Tibial nerve (tissue), 4 donors: Measurements from ENCODE around the gene PIH1D2. TPM values are rescaled to one million over a fixed set of nuclear protein-coding genes. Genes with fewer than 3 reads are reported as not detected.

Experiments used
- DNase-seq, 2 donors: peaks; one replicate each; pipeline ENCODE4 v3.0.0-alpha.2; 2019; ENCODE audit warnings: low spot score in 2 of 2
- H3K27ac ChIP-seq, 4 donors: fragments of 200-600 bp; sonication (generic) in 3 of 4; one replicate each; pipeline ENCODE4 v1.5.1; 2017 to 2019; ENCODE audit warnings: mild to moderate bottlenecking in 1 of 4
- H3K27me3 ChIP-seq, 2 donors: fragments of 200-600 bp; sonication (generic) in 1 of 2; one replicate each; pipeline versions ENCODE4 v1.5.1 to v1.6.0; 2017 to 2019
- H3K36me3 ChIP-seq, 3 donors: fragments of 200-600 bp; sonication (generic); one replicate each; pipeline ENCODE4 v1.5.1; 2018 to 2019
- H3K4me1 ChIP-seq, 4 donors: fragments of 200-600 bp; sonication (generic) in 3 of 4; one replicate each; pipeline ENCODE4 v1.5.1; 2017 to 2019
- H3K4me3 ChIP-seq, 4 donors: fragments of 200-600 bp; sonication (generic) in 3 of 4; one replicate each; pipeline ENCODE4 v1.5.1; 2017 to 2019; ENCODE audit warnings: mild to moderate bottlenecking in 1 of 4, moderate library complexity in 1 of 4
- H3K9me3 ChIP-seq, 4 donors: fragments of 200-600 bp; sonication (generic) in 3 of 4; one replicate each; pipeline ENCODE4 v1.5.1; 2017 to 2019
- EP300 ChIP-seq, 2 donors: sonication (generic); formaldehyde crosslinking; IDR thresholded peaks; one replicate each; pipeline ENCODE4 v1.6.1; 2017; ENCODE audit warnings: antibody characterized with exemption in 2 of 2, mild to moderate bottlenecking in 1 of 2
- POLR2A ChIP-seq, 2 donors: fragments of 450-650 bp; IDR thresholded peaks; one replicate each; pipeline ENCODE4 v1.6.1; 2017; ENCODE audit warnings: antibody characterized with exemption in 2 of 2, mild to moderate bottlenecking in 2 of 2, moderate library complexity in 2 of 2
- WGBS, 2 donors: methylation state at CpG; one replicate each; pipeline ENCODE4 v1.1.5; 2018; 5-methylcytosine and 5-hydroxymethylcytosine counted together
- small RNA-seq: library from RNA; depleted of rRNA; stranded (forward); fragments of <200 nt; gene quantifications from one replicate; pipeline ENCODE3, GENCODE V24; 2016
- total RNA-seq, 4 donors: library from RNA; depleted of rRNA; stranded (reverse); fragments of >200 nt; gene quantifications; one replicate each; pipeline ENCODE4 v1.1.0, GENCODE V29; 2016
- TF ChIP-seq, protein P1 (sequence below), 5 experiments: fragments of 200-600 bp in 3 of 5; fragments of 450-650 bp in 2 of 5; sonication (generic) in 3 of 5; IDR thresholded peaks; one replicate each; pipeline ENCODE4 v1.5.1; 2016 to 2019; ENCODE audit warnings: antibody characterized with exemption in 5 of 5, mild to moderate bottlenecking in 3 of 5, moderate library complexity in 2 of 5

PIH1D2 gene
- total RNA-seq, 4 donors from 2014 or later = 2.2 to 7.2 (median 3.8) TPM

DNA sequence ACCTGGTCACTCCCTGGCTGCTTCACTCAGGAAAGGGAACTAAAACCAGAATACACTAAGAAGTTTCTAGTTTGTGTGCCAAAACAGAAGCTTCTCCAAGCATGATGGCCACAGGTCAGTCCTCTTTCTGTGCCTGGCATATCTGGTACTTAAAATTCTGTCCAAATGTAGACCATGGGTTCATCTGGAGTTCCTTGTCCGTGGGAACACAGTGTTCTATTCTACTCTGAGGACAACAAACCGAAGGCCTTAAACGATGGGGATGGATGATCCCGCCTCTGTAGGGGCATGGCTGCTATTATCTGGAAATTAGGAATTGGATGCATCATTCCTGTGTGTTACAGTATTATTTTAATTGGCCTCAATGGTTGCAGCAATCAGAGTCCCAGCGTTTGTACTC lies 54.8 kb downstream of the PIH1D2 start:
- Histone ChIP-seq H3K27me3 (no peaks in the 10 kb centered on the region), H3K4me1 (peaks cover 0 to 30% (median 10%) of the 10 kb centered on the region in 4 donors), H3K4me3 (no peak overlapping the region), H3K36me3 (peaks cover 0 to 57% (median 0%) of the 10 kb centered on the region in 3 donors), H3K27ac (peak overlapping the region in 1 of 4 donors; percentile 5), H3K9me3 (no peaks in the 10 kb centered on the region)
- TF ChIP-seq, protein P1, sequence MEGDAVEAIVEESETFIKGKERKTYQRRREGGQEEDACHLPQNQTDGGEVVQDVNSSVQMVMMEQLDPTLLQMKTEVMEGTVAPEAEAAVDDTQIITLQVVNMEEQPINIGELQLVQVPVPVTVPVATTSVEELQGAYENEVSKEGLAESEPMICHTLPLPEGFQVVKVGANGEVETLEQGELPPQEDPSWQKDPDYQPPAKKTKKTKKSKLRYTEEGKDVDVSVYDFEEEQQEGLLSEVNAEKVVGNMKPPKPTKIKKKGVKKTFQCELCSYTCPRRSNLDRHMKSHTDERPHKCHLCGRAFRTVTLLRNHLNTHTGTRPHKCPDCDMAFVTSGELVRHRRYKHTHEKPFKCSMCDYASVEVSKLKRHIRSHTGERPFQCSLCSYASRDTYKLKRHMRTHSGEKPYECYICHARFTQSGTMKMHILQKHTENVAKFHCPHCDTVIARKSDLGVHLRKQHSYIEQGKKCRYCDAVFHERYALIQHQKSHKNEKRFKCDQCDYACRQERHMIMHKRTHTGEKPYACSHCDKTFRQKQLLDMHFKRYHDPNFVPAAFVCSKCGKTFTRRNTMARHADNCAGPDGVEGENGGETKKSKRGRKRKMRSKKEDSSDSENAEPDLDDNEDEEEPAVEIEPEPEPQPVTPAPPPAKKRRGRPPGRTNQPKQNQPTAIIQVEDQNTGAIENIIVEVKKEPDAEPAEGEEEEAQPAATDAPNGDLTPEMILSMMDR (IDR thresholded peaks at IDR 0.05) = no peak
- TF ChIP-seq EP300 (IDR thresholded peaks at IDR 0.05) (no peak), POLR2A (IDR thresholded peaks at IDR 0.05) (no peak)
- DNase-seq = no peak
- 55 to 71% methylated on average over 5 of the region's 5 CpGs for WGBS, 2 donors

Small RNA genes within 50 kb of the gene (small RNA-seq; reads per million reads assigned to genes)
- gene AP000907.3 = not detected
- not detected for gene RNU6-893P

Other genes starting within 250 kb of the PIH1D2 start
- 10 to 100 TPM; 26.7 to 35.1 (median 30.6) TPM for gene ALG9, start 202.4 kb downstream of the PIH1D2 start, total RNA-seq
- gene FDXACB1, start 194.9 kb downstream of the PIH1D2 start, total RNA-seq = 1 to 10 TPM; 1.1 to 3.0 (median 1.7) TPM
- 10 to 100 TPM; 25.3 to 29.3 (median 28.1) TPM for gene CFAP68, start 194.5 kb downstream of the PIH1D2 start, total RNA-seq
- 100 to 1,000 TPM; 353 to 879 (median 645) TPM for gene CRYAB, start 162.2 kb downstream of the PIH1D2 start, total RNA-seq
- 1 to 10 TPM in 3 of 4 donors, under 1 TPM in 1; 0.21 to 5.0 (median 1.7) TPM for gene HSPB2, start 161.3 kb downstream of the PIH1D2 start, total RNA-seq
- 1 to 10 TPM in 2 of 4 donors, not detected in 2; 5.0 to 6.9 TPM for gene C11orf52, start 155.1 kb downstream of the PIH1D2 start, total RNA-seq
- 10 to 100 TPM; 43.8 to 69.3 (median 49.5) TPM for gene DIXDC1, start 136.7 kb downstream of the PIH1D2 start, total RNA-seq
- 10 to 100 TPM; 18.2 to 32.1 (median 19.9) TPM for gene DLAT, start 48.6 kb downstream of the PIH1D2 start, total RNA-seq
- gene NKAPD1, start 282 bp upstream of the PIH1D2 start, total RNA-seq = 10 to 100 TPM; 14.4 to 31.7 (median 17.2) TPM
- gene TIMM8B, start 12.7 kb upstream of the PIH1D2 start, total RNA-seq = 10 to 100 TPM; 16.7 to 27.9 (median 26.7) TPM
- 100 to 1,000 TPM in 1 of 4 donors, 10 to 100 TPM in 3; 69.5 to 103 (median 88.3) TPM for gene SDHD, start 12.9 kb upstream of the PIH1D2 start, total RNA-seq
- 10 to 100 TPM; 15.3 to 64.9 (median 33.5) TPM for gene IL18, start 90.1 kb upstream of the PIH1D2 start, total RNA-seq
- 1 to 10 TPM in 1 of 4 donors, not detected in 3; 2.4 TPM for gene TEX12, start 93.4 kb upstream of the PIH1D2 start, total RNA-seq
- 10 to 100 TPM in 3 of 4 donors, 1 to 10 TPM in 1; 5.1 to 31.2 (median 20.6) TPM for gene BCO2, start 101.5 kb upstream of the PIH1D2 start, total RNA-seq
- gene PTS, start 152.4 kb upstream of the PIH1D2 start, total RNA-seq = 10 to 100 TPM; 24.3 to 40.0 (median 38.3) TPM
- not detected for gene PLET1, start 186.8 kb upstream of the PIH1D2 start, total RNA-seq